ENCODE data around the gene LETMD1.
"Not testable (repeated sequence)": the region's sequence is repeated elsewhere in the genome, so short reads cannot be mapped to it uniquely, and the experiment has no call there.

LETMD1 gene, protein sequence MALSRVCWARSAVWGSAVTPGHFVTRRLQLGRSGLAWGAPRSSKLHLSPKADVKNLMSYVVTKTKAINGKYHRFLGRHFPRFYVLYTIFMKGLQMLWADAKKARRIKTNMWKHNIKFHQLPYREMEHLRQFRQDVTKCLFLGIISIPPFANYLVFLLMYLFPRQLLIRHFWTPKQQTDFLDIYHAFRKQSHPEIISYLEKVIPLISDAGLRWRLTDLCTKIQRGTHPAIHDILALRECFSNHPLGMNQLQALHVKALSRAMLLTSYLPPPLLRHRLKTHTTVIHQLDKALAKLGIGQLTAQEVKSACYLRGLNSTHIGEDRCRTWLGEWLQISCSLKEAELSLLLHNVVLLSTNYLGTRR

GRCh38 chr12:51047655-51048540, at the start of gene LETMD1:
Gene LETMD1, plus strand, starts transcription at chr12:51048327. Its CDS starts 30 bp downstream, at chr12:51048357.
- DNase-seq (ENCODE audit: low read depth in 2 of 2): peak; percentile 95 to 96

DNA sequence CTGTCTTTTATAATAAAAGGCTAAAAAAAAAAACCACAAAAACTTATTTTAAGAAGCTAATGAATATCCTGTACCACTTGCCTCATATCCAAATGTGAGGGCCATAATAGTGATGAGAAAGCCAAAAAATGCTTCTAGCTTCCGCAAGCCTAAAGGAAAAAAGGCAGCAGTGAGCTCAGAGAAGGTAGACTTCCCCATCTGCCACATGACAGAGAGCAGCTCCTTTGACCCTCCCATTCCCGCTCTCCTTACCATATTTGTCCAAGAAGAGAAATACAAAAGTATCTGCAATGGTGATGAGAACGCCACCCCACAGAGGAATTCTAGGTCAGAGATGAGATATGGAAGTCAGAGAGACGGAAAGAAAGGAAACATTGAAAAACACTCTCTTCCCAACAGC, 49.0 kb upstream of the LETMD1 start:
- DNase-seq (ENCODE audit: low read depth in 2 of 2): no peak

DNA sequence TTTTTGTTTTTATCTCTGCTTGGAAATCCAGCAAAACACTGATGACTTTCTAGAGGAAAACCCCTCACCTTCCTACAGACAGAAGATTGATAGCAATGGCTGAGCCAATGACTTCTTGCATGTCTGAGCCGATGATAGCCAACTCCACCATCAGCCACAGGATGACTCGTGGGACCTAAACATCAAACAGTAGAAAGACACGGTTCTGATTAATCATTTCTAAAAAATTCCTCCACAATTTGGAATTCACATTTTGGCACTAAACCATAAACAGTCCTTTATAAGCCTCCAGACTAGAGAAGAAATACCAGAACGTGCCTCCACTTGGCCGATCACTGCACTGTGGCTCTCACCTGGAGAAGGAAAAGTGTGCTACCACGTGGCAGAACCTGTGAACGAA, 47.9 kb upstream of the LETMD1 start:
- DNase-seq (ENCODE audit: low read depth in 2 of 2): peak; percentile 57 to 63

- no peak for DNase-seq (ENCODE audit: low read depth in 2 of 2)
Observed at GRCh38 chr12:51001799-51002198, 46.3 kb upstream of the LETMD1 start.

GRCh38 chr12:51004504-51004903, 43.6 kb upstream of the LETMD1 start:
- no peak for DNase-seq (ENCODE audit: low read depth in 2 of 2)

- no peak for DNase-seq (ENCODE audit: low read depth in 2 of 2)
Observed at GRCh38 chr12:51005030-51005429, 43.1 kb upstream of the LETMD1 start.

- DNase-seq (ENCODE audit: low read depth in 2 of 2): no peak
Observed at GRCh38 chr12:51005671-51006070, 42.5 kb upstream of the LETMD1 start.

DNA sequence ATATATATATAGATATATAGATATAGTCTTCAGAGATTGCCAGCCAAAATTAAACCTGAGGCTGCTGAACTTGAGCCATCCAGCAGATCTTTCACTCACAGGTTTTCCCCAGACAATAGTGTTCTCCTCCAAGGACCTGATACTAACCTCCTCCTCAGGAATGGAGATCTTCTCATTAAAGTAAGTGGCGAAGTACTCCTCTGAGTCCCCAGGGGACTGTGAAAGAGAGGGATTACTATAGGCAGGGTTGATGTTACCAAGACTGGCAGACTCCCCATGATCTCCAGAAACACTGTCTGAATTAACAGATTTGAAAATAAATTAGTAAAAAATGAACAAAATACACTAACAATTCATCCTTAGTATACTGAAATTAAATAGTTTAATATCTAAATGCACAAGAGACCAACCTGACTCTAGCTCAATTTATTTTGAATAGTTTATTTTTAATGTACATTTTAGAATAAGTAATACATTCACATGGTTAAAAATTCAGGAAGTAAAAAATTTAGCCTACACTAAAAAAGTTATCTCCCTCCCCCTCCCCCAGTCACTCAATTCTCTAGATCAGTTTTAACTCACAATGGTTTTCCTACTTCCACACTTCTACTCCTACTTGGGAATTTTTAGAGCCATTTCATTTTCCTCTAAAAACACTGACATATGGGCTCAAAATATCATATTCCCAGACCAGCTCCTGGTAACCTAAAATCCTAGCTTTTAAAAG, 39.6 kb upstream of the LETMD1 start:
- DNase-seq (ENCODE audit: low read depth in 2 of 2): no peak

- DNase-seq (ENCODE audit: low read depth in 2 of 2): no peak
Observed at GRCh38 chr12:51009056-51009440, 39.1 kb upstream of the LETMD1 start.

DNA sequence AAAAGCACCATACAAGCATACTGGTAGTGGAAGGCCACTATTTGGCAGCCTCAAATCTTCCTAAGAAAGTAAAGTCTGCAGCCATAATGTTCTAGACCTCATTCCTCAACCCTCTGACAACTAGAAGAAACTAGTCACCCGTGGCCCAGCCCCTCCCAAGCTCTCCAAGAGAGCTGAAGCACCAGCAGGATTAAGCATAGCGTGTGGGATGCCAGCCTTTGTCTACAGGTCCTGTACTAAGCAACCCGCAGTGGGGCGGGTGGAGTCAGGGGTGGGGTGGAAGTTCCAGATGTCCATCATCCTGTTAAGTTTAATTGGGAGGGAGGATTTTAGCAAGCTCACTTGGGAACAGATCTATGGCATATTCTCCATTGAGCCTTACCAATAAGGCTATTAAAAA, 36.2 kb upstream of the LETMD1 start:
- no peak for DNase-seq (ENCODE audit: low read depth in 2 of 2)

- DNase-seq (ENCODE audit: low read depth in 2 of 2): no peak
Observed at GRCh38 chr12:51012570-51013236, 35.4 kb upstream of the LETMD1 start.

DNA sequence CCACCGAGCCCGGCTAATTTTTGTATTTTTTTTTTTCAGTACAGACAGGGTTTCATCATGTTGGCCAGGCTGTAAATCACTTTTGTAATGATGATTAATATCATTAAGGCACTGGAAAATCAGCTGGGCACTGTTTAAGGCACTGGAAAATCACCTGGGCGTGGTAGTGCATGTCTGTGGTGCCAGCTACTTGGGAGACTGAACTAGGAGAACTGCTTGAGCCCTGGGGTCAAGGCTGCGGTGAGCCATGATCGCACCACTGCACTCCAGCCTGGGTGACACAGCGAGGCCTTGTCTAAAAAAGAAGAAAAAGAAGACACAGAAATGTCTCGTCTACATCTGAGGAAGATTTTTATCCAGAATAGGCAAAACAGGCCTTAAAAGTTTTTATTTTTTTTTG, 34.7 kb upstream of the LETMD1 start:
- no peak for DNase-seq (ENCODE audit: low read depth in 2 of 2)

DNA sequence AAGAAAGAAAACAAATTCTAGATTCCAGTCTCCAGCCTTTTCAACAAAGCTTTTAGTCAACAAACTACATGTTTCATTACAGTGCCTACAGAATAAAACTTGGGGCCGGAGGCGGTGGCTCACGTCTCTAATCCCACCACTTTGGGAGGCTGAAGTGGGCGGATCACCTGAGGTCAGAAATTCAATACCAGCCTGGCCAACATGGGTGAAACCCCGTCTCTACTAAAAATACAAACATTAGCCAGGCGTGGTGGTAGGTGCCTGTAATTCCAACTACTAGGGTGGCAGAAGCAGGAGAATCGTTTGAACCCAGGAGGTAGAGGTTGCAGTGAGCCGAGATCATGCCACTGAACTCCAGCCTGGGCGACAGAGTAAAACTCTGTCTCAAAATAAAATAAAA, 33.7 kb upstream of the LETMD1 start:
- not testable (repeated sequence) for DNase-seq (ENCODE audit: low read depth in 2 of 2)

DNA sequence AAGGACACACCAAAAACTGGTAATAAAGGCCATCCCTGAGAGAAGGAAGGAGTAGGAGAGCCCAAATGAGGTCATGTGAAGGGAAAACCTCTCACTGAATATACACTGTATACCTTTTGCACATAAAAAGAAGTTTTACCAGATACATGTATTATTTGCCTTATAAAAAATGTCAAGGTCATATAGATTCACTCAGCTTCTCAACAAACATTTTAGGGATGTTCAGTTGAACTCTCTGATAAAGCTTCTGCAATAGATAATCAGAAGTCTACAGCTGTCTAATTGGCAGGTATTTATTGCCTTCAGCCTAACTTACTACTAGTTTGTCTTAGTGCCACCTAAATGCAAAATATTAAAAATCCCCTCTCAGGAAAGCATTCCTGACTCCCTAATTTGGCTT, 30.7 kb upstream of the LETMD1 start:
- DNase-seq (ENCODE audit: low read depth in 2 of 2): no peak

- no peak for DNase-seq (ENCODE audit: low read depth in 2 of 2)
Observed at GRCh38 chr12:51018956-51019355, 29.2 kb upstream of the LETMD1 start.

DNA sequence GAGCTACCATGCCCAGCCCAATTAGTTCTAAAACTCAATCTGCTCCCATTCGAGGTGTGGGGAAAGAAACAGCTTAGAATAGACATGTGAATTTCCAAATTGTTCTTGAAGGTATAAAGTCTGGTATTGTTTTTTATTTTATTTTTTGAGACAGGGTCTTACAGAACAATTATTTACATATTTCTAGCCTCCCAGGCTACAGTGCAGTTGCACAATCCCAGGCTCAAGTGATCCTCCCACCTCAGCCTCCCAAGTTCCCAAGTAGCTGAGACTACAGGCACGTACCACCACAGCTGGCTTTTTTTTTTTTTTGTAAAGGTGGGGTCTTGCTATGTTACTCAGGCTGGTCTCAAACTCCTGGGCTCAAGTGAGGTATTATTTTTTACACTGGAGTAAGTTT, 28.2 kb upstream of the LETMD1 start:
- DNase-seq (ENCODE audit: low read depth in 2 of 2): no peak

DNA sequence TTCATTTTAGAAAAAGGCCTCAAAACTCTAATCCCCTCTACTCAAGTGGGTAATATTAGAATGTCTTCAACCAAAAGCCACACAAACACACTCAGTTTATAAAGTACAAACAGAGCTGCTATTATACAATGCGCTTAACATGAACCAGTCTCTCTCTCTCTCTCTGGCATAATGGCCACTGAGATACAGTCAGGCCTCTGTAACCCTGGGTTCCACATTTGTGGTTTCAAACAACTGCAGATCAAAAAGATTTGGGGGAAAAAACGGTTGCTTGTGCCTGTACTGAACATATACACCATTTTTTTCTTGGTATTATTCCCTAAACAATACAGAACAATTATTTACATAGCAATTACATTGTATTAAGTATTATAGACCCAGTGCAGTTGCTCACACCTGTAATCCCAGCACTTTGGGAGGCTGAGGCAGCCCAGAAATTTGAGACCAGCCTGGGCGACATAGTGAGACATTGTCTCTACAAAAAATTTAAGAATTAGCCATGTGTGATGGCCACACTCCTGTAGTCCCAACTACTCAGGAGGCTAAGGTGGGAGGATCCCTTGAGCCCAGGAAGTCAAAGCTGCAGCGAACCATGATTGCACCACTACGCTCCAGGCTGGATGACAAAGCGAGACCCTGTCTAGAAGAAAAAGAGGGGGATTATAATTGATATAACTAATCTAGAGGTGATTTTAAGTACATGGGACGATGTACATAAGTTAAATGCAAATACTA, 27.5 kb upstream of the LETMD1 start:
- DNase-seq (ENCODE audit: low read depth in 2 of 2): no peak

DNA sequence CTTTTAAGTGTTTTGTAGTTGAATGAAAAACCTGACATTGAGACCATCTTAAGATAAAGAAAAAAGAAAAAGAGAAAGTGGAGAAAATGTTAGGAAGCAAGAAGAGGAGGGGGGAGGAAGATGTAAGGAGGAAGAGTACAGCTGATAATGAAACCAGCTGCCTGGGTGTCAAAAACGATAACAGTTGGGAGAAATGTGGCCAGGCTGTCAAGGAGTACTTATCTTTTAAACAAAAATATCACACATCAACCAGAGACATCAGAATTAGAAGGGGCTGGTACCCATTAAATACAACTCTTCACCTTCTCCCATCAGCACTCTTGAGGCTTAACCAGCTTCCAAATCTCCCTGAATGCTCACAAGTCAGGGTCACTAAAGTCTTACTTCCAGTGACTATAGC, 26.4 kb upstream of the LETMD1 start:
- no peak for DNase-seq (ENCODE audit: low read depth in 2 of 2)

DNA sequence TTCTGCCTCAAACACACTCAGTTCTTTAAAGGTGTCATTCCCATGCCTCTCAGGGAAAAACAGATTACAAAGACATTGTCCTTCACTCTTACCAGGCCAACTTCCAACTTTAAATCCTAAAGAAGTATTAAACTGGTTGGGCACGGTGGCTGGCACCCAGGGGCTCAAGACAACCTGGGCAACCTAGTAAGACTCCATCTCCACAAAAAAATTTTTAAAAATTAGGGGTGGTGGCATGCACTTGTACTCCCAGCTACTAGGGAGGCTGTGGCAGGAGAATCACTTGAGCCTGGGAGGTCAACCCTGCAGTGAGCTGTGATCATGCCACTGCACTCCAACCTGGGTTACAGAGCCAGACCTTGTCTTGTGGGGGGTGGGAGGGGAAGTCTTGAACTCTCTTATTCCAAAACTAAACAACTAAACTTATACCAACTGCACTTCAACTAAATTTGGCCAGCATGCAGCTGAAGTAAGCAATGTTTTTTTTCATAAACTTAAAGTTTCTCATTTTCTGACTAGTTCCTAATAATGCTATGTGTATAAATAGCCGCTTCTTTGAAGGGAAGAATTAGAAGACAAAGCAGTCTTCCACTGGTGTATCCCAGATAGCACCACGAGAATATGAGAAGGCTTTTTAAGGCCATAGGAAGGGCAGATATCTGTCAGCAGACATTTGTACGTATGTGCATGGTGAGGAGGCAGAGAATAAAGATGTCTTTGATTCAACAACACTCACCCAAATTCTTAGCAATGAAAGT, 24.3 kb upstream of the LETMD1 start:
- DNase-seq (ENCODE audit: low read depth in 2 of 2): no peak

GRCh38 chr12:51025338-51025835, 22.7 kb upstream of the LETMD1 start:
- peak in 1 of 2 experiments; percentile 2 for DNase-seq (ENCODE audit: low read depth in 2 of 2)

All from fibroblast of skin of left quadriceps (primary cell).